ENCODE data around the gene SULF2. TPM values are rescaled to one million over a fixed set of nuclear protein-coding genes. Genes with fewer than 3 reads are reported as not detected.

The SULF2 gene
- total and polyA plus RNA-seq, 2 of the 4 experiments (the other 2 are of a cell fraction) = 0.54 to 0.77 TPM

DNA sequence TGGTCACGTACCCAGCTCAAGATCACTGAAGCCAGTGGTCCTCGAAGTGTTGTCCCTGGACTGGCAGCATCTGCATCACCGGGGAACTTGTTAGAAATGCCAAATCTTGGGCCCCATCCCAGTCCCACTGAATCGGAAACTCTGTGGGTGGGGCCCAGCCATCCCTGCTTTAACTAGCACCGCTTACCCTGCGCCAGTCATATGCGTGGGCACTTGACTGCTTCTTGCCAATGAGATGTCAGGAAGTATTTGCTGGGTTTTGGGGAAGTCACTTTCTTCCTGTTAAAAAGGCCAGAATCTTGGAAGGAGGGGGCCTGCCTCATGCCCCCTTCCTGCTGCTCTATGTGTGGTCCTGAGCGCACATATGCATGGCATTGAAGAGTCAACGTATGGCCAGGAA lies 11.7 kb upstream of the SULF2 start:
- Histone ChIP-seq H3K79me1 (ENCODE audit: low read depth in 1 of 2, low read length in 2 of 2) (no peaks in the 10 kb centered on the region), H4K20me1 (ENCODE audit: insufficient read depth, low read length) (no peaks in the 10 kb centered on the region), H4K91ac (ENCODE audit: insufficient read depth, low read depth, low read length) (no peak overlapping the region), H3K36me3 (ENCODE audit: control insufficient read depth, insufficient read depth, low read length) (no peaks in the 10 kb centered on the region), H3K4me3 (ENCODE audit: insufficient read depth, low read depth, low read length) (no peak overlapping the region), H3K4me1 (ENCODE audit: control insufficient read depth, insufficient read depth, low read length) (0 out of 2 replicates have a peak, but pooled peaks cover 1% of the 10 kb centered on the region), H2AK5ac (ENCODE audit: low read depth, low read length) (no peak overlapping the region), H3K27ac (ENCODE audit: insufficient read depth, low read length) (no peak overlapping the region), H2BK20ac (ENCODE audit: low read depth, low read length) (no peak overlapping the region), H2AFZ (replicated peaks; ENCODE audit: low read length, poor library complexity) (no peak overlapping the region), H4K5ac (ENCODE audit: low read depth, low read length) (no peak overlapping the region), H2BK15ac (ENCODE audit: low read depth, low read length) (no peak overlapping the region), H4K8ac (ENCODE audit: low read depth in 2 of 2, low read length in 2 of 2) (no peak overlapping the region), H3K9me1 (ENCODE audit: insufficient read depth, low read length) (no peaks in the 10 kb centered on the region), H3K9me3 (ENCODE audit: control insufficient read depth, insufficient read depth, low read length) (no peaks in the 10 kb centered on the region), H3K27me3 (ENCODE audit: control insufficient read depth, insufficient read depth, low read length) (no peaks in the 10 kb centered on the region; the same call in 1 of the 2 replicates), H3K14ac (replicated peaks; ENCODE audit: low read depth, low read length) (no peak overlapping the region), H3K23ac (ENCODE audit: low read depth, low read length) (no peak overlapping the region), H2BK5ac (ENCODE audit: low read depth, low read length, poor library complexity, severe bottlenecking) (no peak overlapping the region), H3K18ac (ENCODE audit: low read depth, low read length) (no peak overlapping the region), H3K56ac (ENCODE audit: extremely low read depth, insufficient read depth, low read length) (no peak overlapping the region), H2AK9ac (replicated peaks; ENCODE audit: low read depth, low read length, poor library complexity) (no peak overlapping the region), H2BK120ac (ENCODE audit: low read depth, low read length) (no peak overlapping the region), H3K4ac (ENCODE audit: low read depth, low read length) (no peak overlapping the region), H3K9ac (ENCODE audit: low read depth, low read length) (no peak overlapping the region), H3K4me2 (ENCODE audit: low read depth, low read length) (no peak overlapping the region)
- POLR2A ChIA-PET (ENCODE audit: unreplicated experiment) = no interaction called here
- WGBS, 2 experiments (ENCODE audit: extremely low coverage in 2 of 2, insufficient read length in 1 of 2) = 91% methylated on average over 6 of the region's 9 CpGs; no CpG with 5 or more reads in 1 of the 2 experiments
- TF ChIP-seq POLR2A (IDR thresholded peaks at IDR 0.05; ENCODE audit: low read depth, low read length) (no peak), NFE2L2 (IDR thresholded peaks at IDR 0.05; ENCODE audit: low read depth, low read length) (no peak), MAZ (IDR thresholded peaks at IDR 0.05; ENCODE audit: borderline replicate concordance, low read depth, low read length) (no peak), MAFK (IDR thresholded peaks at IDR 0.05; ENCODE audit: low read depth, low read length) (no peak), FOS (IDR thresholded peaks at IDR 0.05; ENCODE audit: low read depth, low read length) (no peak), RCOR1 (IDR thresholded peaks at IDR 0.05; ENCODE audit: insufficient replicate concordance, low read length) (no peak), RAD21 (IDR thresholded peaks at IDR 0.05; ENCODE audit: low read length) (no peak), USF2 (IDR thresholded peaks at IDR 0.05; ENCODE audit: low read depth, low read length) (no peak), MXI1 (IDR thresholded peaks at IDR 0.05; ENCODE audit: borderline replicate concordance, low read depth, low read length) (no peak), SMC3 (IDR thresholded peaks at IDR 0.05; ENCODE audit: low read depth, low read length) (no peak), RFX5 (IDR thresholded peaks at IDR 0.05; ENCODE audit: low read depth, low read length) (no peak), CEBPB (IDR thresholded peaks at IDR 0.05; ENCODE audit: low read depth, low read length) (no peak), CTCF (conservative IDR thresholded peaks at IDR 0.05; ENCODE audit: low read depth, low read length) (no peak), BHLHE40 (IDR thresholded peaks at IDR 0.05; ENCODE audit: low read depth, low read length) (no peak), CHD1 (IDR thresholded peaks at IDR 0.05; ENCODE audit: low read depth, low read length) (no peak)
- TF ChIP-seq, protein P1, sequence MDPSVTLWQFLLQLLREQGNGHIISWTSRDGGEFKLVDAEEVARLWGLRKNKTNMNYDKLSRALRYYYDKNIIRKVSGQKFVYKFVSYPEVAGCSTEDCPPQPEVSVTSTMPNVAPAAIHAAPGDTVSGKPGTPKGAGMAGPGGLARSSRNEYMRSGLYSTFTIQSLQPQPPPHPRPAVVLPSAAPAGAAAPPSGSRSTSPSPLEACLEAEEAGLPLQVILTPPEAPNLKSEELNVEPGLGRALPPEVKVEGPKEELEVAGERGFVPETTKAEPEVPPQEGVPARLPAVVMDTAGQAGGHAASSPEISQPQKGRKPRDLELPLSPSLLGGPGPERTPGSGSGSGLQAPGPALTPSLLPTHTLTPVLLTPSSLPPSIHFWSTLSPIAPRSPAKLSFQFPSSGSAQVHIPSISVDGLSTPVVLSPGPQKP (IDR thresholded peaks at IDR 0.05; ENCODE audit: borderline replicate concordance, low read depth, low read length) = no peak
- dilution Hi-C loops (cut with HindIII; ENCODE audit: low sequenced_read_pairs, unreplicated experiment) = no loop called here
- no TSS peak for BruUV-seq (replicated peaks)
- in situ Hi-C loops (cut with MboI; ENCODE audit: low sequenced_read_pairs) = no loop called here
- CTCF ChIA-PET = no interaction called here
- no peak for DNase-seq
- ATAC-seq (ENCODE audit: low read depth) = no peak
- intact Hi-C loops (cut with micrococcal nuclease) = no loop called here

Data from IMR-90 (cell line).